Measurements from ENCODE around the gene FAM43A. TPM values are rescaled to one million over a fixed set of nuclear protein-coding genes. Genes with fewer than 3 reads are reported as not detected.
A peak's percentile ranks its signal among the peaks of the same experiment; 100 is the strongest.

FAM43A gene
- 0.29 and 2.5 TPM in 2 replicates for total RNA-seq

DNA sequence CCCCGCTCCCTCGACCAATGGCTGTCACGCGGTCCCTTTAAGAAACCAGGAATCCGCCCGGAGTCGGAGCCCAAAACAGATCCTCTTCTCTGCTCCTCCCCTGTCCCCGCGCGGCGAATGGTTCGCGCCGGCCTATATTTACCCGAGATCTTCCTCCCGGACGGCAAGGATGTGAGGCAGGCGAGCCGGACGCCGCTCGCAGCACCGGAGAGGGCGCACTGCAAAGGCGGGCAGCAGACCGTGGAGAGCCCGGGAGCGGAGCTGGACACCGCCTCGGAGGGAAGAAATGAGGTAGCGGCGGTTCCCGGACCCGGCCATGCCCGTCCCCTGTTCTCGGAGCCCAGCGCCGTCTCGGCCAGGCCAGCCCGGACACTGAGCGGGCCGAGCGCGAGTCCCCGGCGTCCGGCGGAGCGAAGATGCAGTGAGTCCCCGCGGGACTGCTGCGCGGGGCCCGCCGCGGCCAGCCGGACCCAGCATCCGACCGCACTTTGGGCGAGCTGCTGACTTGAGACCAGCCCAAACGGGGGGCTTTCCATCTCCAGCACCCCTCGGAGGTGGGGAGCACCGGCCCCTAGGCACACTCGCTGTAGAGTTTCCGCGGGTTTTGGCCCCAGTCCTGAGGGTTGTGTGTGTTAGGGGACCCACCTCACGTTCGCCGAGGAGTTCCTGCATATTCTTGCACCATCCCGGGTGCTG, at the start of gene FAM43A:
TSS of gene FAM43A (plus strand) at position 166 of the 696 bp plus-strand sequence. CDS start 944 bp downstream, outside the sequence.
- peak within 1 kb of the TSS; percentile 47 for H3K4me3 ChIP-seq (ENCODE audit: low read depth, low read length)
- no peak for DNase-seq (ENCODE audit: low read depth)
- TF ChIP-seq CTCF (conservative IDR thresholded peaks at IDR 0.05; ENCODE audit: low read depth, low read length) = peak; percentile 22

DNA sequence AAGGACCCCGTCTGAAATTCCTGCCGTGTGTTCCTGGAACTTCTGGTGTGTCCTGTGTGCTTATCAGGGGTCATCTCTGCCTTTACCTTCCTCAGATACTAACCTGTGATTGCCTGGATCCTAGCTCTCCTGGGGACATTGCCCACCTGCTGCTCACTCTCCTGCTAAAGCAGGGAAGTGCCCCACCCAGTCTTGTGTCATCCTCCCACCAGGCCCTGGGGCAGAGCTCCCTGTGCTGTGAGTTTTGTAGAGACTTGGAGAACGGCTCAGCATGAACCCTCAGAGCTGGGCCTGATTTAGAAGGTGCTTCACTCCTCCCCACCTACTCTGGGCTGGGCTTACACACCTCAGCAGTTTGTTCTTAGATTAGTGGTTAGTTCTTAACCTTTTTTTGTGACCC, 48.6 kb upstream of the FAM43A start:
- DNase-seq (ENCODE audit: low read depth) = no peak
- no peak overlapping the region for H3K4me3 ChIP-seq (ENCODE audit: low read depth, low read length)
- no peak for TF ChIP-seq CTCF (conservative IDR thresholded peaks at IDR 0.05; ENCODE audit: low read depth, low read length)

DNA sequence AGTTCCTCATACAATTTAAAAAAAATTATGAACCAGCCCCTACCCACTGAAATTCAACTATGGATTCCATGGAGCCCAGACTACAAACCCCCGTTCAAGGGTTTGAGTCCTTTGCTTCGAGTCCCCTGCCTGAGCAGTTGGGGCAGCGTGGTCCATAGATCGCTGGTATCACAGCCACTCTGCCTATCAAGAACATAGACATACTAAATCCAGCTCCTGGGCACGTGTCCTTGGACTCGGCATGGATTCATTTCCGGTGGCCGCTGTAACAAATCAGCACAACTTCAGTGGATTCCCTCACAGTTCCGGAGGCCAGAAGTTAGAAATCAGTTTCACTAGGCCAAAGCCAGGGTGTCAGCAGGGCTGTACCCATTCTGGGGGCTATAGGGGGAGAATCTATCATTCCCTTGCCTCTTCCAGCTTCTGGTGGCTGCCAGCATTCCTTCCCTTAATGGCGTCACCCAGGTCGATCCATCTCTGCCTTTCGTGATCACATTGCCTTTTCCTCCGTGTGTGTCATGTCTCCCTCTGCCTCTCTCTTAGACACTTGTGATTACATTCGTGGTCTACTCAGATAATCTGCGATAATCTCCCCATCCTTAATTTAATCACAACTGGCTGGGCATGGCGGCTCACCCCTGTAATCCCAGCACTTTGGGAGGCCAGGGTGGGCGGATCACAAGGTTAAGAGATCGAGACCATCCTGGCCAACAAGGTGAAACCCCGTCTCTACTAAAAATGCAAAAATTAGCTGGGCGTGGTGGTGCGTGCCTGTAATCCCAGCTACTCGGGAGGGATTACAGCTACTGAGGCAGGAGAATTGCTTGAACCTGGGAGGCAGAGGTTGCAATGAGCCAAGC, 47.9 kb upstream of the FAM43A start:
- no peak for TF ChIP-seq CTCF (conservative IDR thresholded peaks at IDR 0.05; ENCODE audit: low read depth, low read length)
- no peak overlapping the region for H3K4me3 ChIP-seq (ENCODE audit: low read depth, low read length)
- no peak for DNase-seq (ENCODE audit: low read depth)

GRCh38 chr3:194638991-194639605, 46.6 kb upstream of the FAM43A start:
- no peak overlapping the region for H3K4me3 ChIP-seq (ENCODE audit: low read depth, low read length)
- TF ChIP-seq CTCF (conservative IDR thresholded peaks at IDR 0.05; ENCODE audit: low read depth, low read length) = no peak
- DNase-seq (ENCODE audit: low read depth) = no peak

DNA sequence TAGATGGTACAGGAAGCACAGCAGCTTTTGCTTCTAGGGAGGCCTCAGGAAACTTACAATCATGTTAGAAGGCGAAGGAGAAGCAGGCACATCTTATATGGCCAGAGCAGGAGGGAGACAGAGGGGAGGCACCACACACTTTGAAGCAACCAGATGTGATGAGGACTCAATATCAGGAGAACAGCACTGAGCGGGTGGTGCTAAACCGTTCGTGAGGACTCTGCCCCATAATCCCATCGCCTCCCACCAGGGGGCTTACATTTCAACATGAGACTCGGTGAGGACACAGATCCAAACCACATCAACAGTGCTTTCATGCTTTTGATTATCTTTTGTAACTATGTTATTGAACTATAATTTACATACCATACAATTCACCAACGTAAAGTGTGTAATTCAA, 44.9 kb upstream of the FAM43A start:
- peak; percentile 40 for TF ChIP-seq CTCF (conservative IDR thresholded peaks at IDR 0.05; ENCODE audit: low read depth, low read length)
- no peak overlapping the region for H3K4me3 ChIP-seq (ENCODE audit: low read depth, low read length)
- DNase-seq (ENCODE audit: low read depth) = no peak

- no peak overlapping the region for H3K4me3 ChIP-seq (ENCODE audit: low read depth, low read length)
- no peak for DNase-seq (ENCODE audit: low read depth)
- TF ChIP-seq CTCF (conservative IDR thresholded peaks at IDR 0.05; ENCODE audit: low read depth, low read length) = no peak
These were observed 42.9 kb upstream of the FAM43A start for GRCh38 chr3:194642769-194643168.
